Caco-2 (cell line): ENCODE data around the gene TMEM154. TPM values are rescaled to one million over a fixed set of nuclear protein-coding genes. Genes with fewer than 3 reads are reported as not detected.

ENCODE experiments used
- BruUV-seq: library from RNA; stranded (reverse); fragments of 400-500 nt; replicated peaks from 2 replicates; lab custom pipeline; 2021; lab: Mats Ljungman, UMichigan
- CTCF ChIA-PET: fragments of 300-600 bp; sonication (Branson Sonifier 250); formaldehyde crosslinking; loops from one replicate; lab custom pipeline; 2022; ENCODE audit warnings: antibody characterized with exemption; lab: Charles Lee
- POLR2A ChIA-PET: fragments of 300-600 bp; sonication (Branson Sonifier 250); formaldehyde crosslinking; loops from one replicate; lab custom pipeline; 2022; ENCODE audit warnings: antibody characterized with exemption; lab: Charles Lee
- DNase-seq, 2 experiments: peaks; one replicate each; pipeline versions ENCODE4 v3.0.0 to v3.0.0-alpha.2; 2020 to 2022
- H3K27me3 ChIP-seq: replicated peaks from 2 replicates; pipeline ENCODE4 v1.6.0; 2011; ENCODE audit warnings: low read length; ENCODE audit not compliant: control insufficient read depth, insufficient read depth
- H3K36me3 ChIP-seq: 2 replicates; pipeline ENCODE4 v1.5.1; 2011; ENCODE audit warnings: low read length; ENCODE audit not compliant: control insufficient read depth, insufficient read depth
- H3K4me1 ChIP-seq: fragments of 250-450 bp; sonication (Bioruptor Pico); 2 replicates; pipeline ENCODE4 v1.5.1; 2020; ENCODE audit warnings: mild to moderate bottlenecking
- H3K4me3 ChIP-seq: 2 replicates; pipeline ENCODE4 v1.5.1; 2011; ENCODE audit warnings: low read depth, mild to moderate bottlenecking, control low read depth, low read length
- H3K9me3 ChIP-seq: fragments of 250-450 bp; sonication (Bioruptor Pico); 2 replicates; pipeline ENCODE4 v1.5.1; 2020; ENCODE audit warnings: mild to moderate bottlenecking, moderate library complexity
- H3K27ac Mint-ChIP-seq: one replicate; pipeline ENCODE4 v1.8.0; 2022; ENCODE audit warnings: mixed read lengths; ENCODE audit not compliant: unreplicated experiment
- H3K27me3 Mint-ChIP-seq: one replicate; pipeline ENCODE4 v1.8.0; 2022; ENCODE audit warnings: mixed read lengths; ENCODE audit not compliant: insufficient read depth, unreplicated experiment
- H3K36me3 Mint-ChIP-seq: one replicate; pipeline ENCODE4 v1.8.0; 2022; ENCODE audit warnings: mild to moderate bottlenecking, mixed read lengths; ENCODE audit not compliant: insufficient read depth, unreplicated experiment
- H3K4me1 Mint-ChIP-seq: one replicate; pipeline ENCODE4 v1.8.0; 2022; ENCODE audit warnings: low read depth, mixed read lengths; ENCODE audit not compliant: unreplicated experiment
- H3K4me3 Mint-ChIP-seq: one replicate; pipeline ENCODE4 v1.8.0; 2022; ENCODE audit warnings: mild to moderate bottlenecking, moderate library complexity, mixed read lengths; ENCODE audit not compliant: unreplicated experiment
- H3K9me3 Mint-ChIP-seq: one replicate; pipeline ENCODE4 v1.8.0; 2022; ENCODE audit warnings: mixed read lengths; ENCODE audit not compliant: unreplicated experiment
- intact Hi-C: fragments of 100-400 bp; cut with micrococcal nuclease; formaldehyde crosslinking; loops from one replicate; pipeline ENCODE4 v1.10.0; 2022; ENCODE audit not compliant: unreplicated experiment
- total RNA-seq: library from RNA; stranded (reverse); gene quantifications from 2 replicates; pipeline ENCODE4 v1.2.3, GENCODE V29; 2022
- TF ChIP-seq, protein P1 (sequence below), 2 experiments: fragments of 200-600 bp in 1 of 2; IDR thresholded peaks; 1 replicate in 1 of 2; 2 replicates in 1 of 2; pipeline versions ENCODE4 v1.5.1 to v1.8.0; 2011 to 2022; ENCODE audit warnings: antibody characterized with exemption in 1 of 2, control low read depth in 1 of 2, inconsistent platforms in 1 of 2, low read depth in 1 of 2, low read length in 1 of 2, mild to moderate bottlenecking in 1 of 2, moderate library complexity in 1 of 2; ENCODE audit not compliant: insufficient read depth in 1 of 2, severe bottlenecking in 1 of 2, unreplicated experiment in 1 of 2

The TMEM154 gene
- total RNA-seq, 1 experiment from 2014 or later, result 4.6 TPM

DNA sequence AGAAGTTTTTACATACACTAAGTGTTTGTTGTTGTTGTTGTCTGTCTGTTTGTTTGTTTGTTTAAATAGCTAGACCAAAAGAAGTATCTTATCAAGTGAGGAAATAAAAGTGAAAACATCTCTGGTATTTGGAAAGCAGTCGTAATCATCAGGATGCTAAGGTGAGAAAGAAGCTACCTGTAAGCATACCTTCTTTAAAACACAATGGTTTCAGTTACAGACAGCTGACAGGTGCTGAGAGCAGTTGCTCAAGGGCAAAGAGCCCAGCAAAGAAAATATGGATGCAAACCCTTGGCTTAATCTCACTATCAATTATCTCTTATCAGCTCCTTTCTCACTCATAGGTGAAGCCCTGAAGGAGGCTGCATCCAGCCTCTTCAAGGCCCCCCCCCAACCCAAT, 101.1 kb downstream of the TMEM154 start:
- no peaks in the 10 kb centered on the region for H3K27me3 Mint-ChIP-seq
- Histone ChIP-seq H3K27me3 (no peaks in the 10 kb centered on the region), H3K4me1 (peaks cover 24% of the 10 kb centered on the region), H3K36me3 (no peaks in the 10 kb centered on the region), H3K9me3 (no peaks in the 10 kb centered on the region), H3K4me3 (no peak overlapping the region)
- H3K27ac Mint-ChIP-seq, result no peak overlapping the region
- H3K36me3 Mint-ChIP-seq, result no peaks in the 10 kb centered on the region
- no peak for DNase-seq
- H3K9me3 Mint-ChIP-seq, result peaks cover 2% of the 10 kb centered on the region
- no TSS peak for BruUV-seq
- intact Hi-C loops, result no loop called here
- no peak overlapping the region for H3K4me3 Mint-ChIP-seq
- TF ChIP-seq, protein P1, sequence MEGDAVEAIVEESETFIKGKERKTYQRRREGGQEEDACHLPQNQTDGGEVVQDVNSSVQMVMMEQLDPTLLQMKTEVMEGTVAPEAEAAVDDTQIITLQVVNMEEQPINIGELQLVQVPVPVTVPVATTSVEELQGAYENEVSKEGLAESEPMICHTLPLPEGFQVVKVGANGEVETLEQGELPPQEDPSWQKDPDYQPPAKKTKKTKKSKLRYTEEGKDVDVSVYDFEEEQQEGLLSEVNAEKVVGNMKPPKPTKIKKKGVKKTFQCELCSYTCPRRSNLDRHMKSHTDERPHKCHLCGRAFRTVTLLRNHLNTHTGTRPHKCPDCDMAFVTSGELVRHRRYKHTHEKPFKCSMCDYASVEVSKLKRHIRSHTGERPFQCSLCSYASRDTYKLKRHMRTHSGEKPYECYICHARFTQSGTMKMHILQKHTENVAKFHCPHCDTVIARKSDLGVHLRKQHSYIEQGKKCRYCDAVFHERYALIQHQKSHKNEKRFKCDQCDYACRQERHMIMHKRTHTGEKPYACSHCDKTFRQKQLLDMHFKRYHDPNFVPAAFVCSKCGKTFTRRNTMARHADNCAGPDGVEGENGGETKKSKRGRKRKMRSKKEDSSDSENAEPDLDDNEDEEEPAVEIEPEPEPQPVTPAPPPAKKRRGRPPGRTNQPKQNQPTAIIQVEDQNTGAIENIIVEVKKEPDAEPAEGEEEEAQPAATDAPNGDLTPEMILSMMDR (IDR thresholded peaks at IDR 0.05; ENCODE audit: insufficient read depth in 1 of 2, low read depth in 1 of 2, low read length in 1 of 2, severe bottlenecking in 1 of 2, unreplicated experiment in 1 of 2), result no peak
- H3K4me1 Mint-ChIP-seq, result peaks cover 25% of the 10 kb centered on the region
- ChIA-PET CTCF (no interaction called here), POLR2A (no interaction called here)

DNA sequence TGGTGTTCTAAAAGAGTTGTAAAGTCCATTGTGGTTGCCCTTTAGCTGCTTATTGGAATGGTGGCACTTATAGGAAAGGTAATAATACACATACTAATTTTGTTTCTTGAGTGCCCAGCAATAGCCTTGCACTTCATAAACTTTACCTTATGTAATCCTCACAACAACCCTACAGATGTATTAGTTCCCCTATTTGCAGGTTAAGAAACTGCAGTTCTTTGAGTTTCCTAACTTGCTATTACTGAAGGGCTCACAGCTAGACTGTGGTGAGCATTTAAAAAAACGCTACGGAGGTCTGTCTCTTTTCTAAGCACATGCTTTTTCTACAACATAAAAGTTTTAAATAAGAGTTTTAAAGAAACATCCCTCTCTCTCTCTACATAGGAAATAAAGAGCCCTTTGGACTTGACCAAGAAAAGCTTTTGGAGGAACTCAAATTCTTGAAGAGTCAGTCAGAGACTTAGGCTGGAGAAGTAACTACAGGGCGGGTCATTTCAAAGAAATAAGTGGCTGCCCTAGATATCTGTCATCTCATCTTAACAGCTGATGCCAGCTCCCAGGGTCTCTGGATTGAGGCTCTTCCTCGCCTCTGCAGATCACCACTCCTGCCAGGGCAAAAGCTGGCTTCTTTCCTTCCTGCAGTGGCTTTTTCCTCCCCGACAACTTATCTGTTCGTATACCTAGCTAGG, 101.9 kb downstream of the TMEM154 start:
- H3K9me3 ChIP-seq, result no peaks in the 10 kb centered on the region
- H3K4me3 ChIP-seq, result no peak overlapping the region
- no peaks in the 10 kb centered on the region for H3K36me3 ChIP-seq
- H3K4me1 ChIP-seq, result peaks cover 27% of the 10 kb centered on the region
- Mint-ChIP-seq H3K4me3 (no peak overlapping the region), H3K27ac (no peak overlapping the region), H3K9me3 (peaks cover 10% of the 10 kb centered on the region), H3K4me1 (peaks cover 33% of the 10 kb centered on the region), H3K36me3 (no peaks in the 10 kb centered on the region), H3K27me3 (no peaks in the 10 kb centered on the region)
- POLR2A ChIA-PET, result no interaction called here
- intact Hi-C loops, result no loop called here
- CTCF ChIA-PET, result no interaction called here
- no peak for DNase-seq
- TF ChIP-seq, protein P1 (IDR thresholded peaks at IDR 0.05; ENCODE audit: insufficient read depth in 1 of 2, low read depth in 1 of 2, low read length in 1 of 2, severe bottlenecking in 1 of 2, unreplicated experiment in 1 of 2), result no peak
- H3K27me3 ChIP-seq, result no peaks in the 10 kb centered on the region
- BruUV-seq, result no TSS peak

DNA sequence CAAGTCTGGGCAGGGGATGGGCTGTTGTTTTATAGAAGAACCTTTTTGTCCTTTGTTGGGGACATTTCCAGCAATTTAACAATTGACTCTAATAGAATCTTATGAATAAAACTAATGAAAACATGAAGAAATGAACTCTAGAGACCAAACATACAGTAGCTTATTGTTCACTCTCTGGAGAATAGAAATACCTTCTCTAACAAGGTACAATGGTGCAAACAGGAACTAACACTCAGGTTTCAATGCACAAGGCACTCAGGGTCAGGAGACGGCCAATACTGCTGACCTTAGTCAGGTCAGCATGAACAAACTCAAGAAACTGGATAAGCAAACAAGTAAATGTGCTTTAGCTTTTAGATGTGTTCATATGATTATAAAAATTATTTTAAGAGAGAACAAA, 104.3 kb downstream of the TMEM154 start:
- no TSS peak for BruUV-seq
- no peak overlapping the region for H3K4me3 Mint-ChIP-seq
- H3K4me3 ChIP-seq, result no peak overlapping the region
- no peak for DNase-seq
- CTCF ChIA-PET, result no interaction called here
- H3K27ac Mint-ChIP-seq, result no peak overlapping the region
- POLR2A ChIA-PET, result no interaction called here
- no peaks in the 10 kb centered on the region for H3K27me3 ChIP-seq
- TF ChIP-seq, protein P1 (IDR thresholded peaks at IDR 0.05; ENCODE audit: insufficient read depth in 1 of 2, low read depth in 1 of 2, low read length in 1 of 2, severe bottlenecking in 1 of 2, unreplicated experiment in 1 of 2), result no peak
- H3K9me3 ChIP-seq, result no peaks in the 10 kb centered on the region
- peaks cover 25% of the 10 kb centered on the region for H3K4me1 ChIP-seq
- no peaks in the 10 kb centered on the region for H3K36me3 ChIP-seq
- no peaks in the 10 kb centered on the region for H3K27me3 Mint-ChIP-seq
- H3K9me3 Mint-ChIP-seq, result peaks cover 10% of the 10 kb centered on the region
- H3K4me1 Mint-ChIP-seq, result peaks cover 29% of the 10 kb centered on the region
- intact Hi-C loops, result no loop called here
- H3K36me3 Mint-ChIP-seq, result no peaks in the 10 kb centered on the region
